ENCODE data around the gene TK1.

TK1 gene

DNA sequence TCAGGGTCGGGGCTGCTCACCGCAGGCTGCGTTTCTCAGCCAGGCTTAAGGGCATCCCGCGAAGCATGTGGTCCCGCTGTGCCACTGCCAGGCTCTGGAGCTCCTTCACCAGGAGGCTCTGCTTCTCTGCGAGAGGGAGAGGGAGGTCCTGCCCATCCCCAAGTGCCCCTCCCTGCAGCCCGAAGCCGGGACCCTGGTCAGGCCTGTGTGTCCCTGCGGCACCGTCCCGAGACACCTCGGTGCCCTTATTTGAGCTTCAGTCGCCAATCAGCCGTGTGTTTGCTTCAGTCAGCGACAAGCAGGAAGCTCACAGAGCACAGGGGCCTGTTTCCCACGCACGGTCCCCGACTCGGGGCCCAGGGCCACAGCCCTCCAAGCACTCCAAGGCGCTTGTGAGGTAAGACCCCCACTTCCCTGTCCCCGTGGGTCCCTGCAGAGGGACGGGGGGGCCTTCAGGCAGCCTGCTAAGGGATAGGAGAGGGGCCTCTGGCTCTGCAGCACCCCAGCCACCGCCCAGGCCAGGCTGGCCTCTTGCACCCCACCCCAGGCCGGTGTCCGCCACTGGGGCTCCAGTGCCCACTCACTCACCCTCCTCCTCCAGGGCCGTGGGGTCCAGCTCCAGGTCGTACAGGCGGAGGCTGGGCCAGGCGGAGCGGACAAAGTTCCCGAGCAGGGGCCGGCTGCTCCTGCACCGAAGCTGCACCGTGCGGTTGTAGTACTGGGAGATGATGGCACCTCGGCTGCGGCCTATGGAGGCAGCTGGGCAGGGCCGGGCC is 61.5 kb downstream of the TK1 start:
- DNase-seq (ENCODE audit: low spot score) (no peak), FAIRE-seq (no peak)

DNA sequence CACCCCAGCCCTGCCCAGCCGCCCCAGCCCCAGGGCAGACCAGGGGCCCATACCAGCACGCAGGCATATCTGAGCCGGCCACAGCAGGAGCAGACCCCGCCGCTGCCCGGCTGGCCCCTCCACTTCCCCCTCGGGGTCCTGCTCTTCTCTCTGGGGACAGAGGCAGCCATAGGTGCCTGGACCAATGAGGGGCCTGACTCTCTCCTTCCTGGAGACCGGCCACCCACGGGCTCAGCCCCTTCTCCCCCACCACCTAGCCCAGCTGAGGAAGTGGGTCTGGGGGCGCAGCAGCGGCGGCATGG is 62.1 kb downstream of the TK1 start:
- FAIRE-seq (no peak), DNase-seq (ENCODE audit: low spot score) (no peak)
